GM23248 (cell line): ENCODE data around the gene ANKRD17. TPM values are rescaled to one million over a fixed set of nuclear protein-coding genes. Genes with fewer than 3 reads are reported as not detected.

Experiments used
- DNase-seq: peaks from one replicate; pipeline ENCODE4 v3.0.0-alpha.2; 2015
- H2AFZ ChIP-seq: fragments of 200-600 bp; sonication (generic); 2 replicates; pipeline ENCODE4 v1.6.1; 2016; ENCODE audit warnings: antibody characterized with exemption
- H3F3A ChIP-seq: fragments of 200-600 bp; sonication (generic); 2 replicates; pipeline ENCODE4 v1.6.1; 2016; ENCODE audit warnings: mild to moderate bottlenecking, antibody characterized with exemption, mixed run types; ENCODE audit not compliant: insufficient read depth
- H3K27ac ChIP-seq: fragments of 200-600 bp; sonication (generic); 2 replicates; pipeline ENCODE4 v1.5.1; 2016; ENCODE audit warnings: mild to moderate bottlenecking
- H3K27me3 ChIP-seq: fragments of 200-600 bp; sonication (generic); replicated peaks from 2 replicates; pipeline ENCODE4 v1.6.1; 2016; ENCODE audit warnings: mild to moderate bottlenecking; ENCODE audit not compliant: insufficient read depth
- H3K36me3 ChIP-seq: fragments of 200-600 bp; sonication (generic); 2 replicates; pipeline ENCODE4 v1.6.1; 2016; ENCODE audit warnings: low read depth, mild to moderate bottlenecking
- H3K4me1 ChIP-seq: fragments of 200-600 bp; sonication (generic); 2 replicates; pipeline ENCODE4 v1.6.1; 2016; ENCODE audit warnings: mild to moderate bottlenecking; ENCODE audit not compliant: insufficient read depth
- H3K4me2 ChIP-seq: fragments of 200-600 bp; sonication (generic); one replicate; pipeline ENCODE4 v1.6.1; 2016; ENCODE audit warnings: mild to moderate bottlenecking; ENCODE audit not compliant: unreplicated experiment
- H3K4me3 ChIP-seq: fragments of 200-600 bp; sonication (generic); 2 replicates; pipeline ENCODE4 v1.5.1; 2016; ENCODE audit warnings: mild to moderate bottlenecking
- H3K79me2 ChIP-seq: fragments of 200-600 bp; sonication (generic); 2 replicates; pipeline ENCODE4 v1.6.1; 2016; ENCODE audit warnings: mild to moderate bottlenecking; ENCODE audit not compliant: insufficient read depth
- H3K9ac ChIP-seq: fragments of 200-600 bp; sonication (generic); 2 replicates; pipeline ENCODE4 v1.6.1; 2016; ENCODE audit warnings: mild to moderate bottlenecking
- H3K9me2 ChIP-seq: fragments of 200-600 bp; sonication (generic); 2 replicates; pipeline ENCODE4 v1.6.1; 2016; ENCODE audit warnings: mixed run types, mild to moderate bottlenecking, moderate library complexity; ENCODE audit not compliant: insufficient read depth
- H3K9me3 ChIP-seq: fragments of 200-600 bp; sonication (generic); one replicate; pipeline ENCODE4 v1.6.1; 2017; ENCODE audit warnings: low read depth
- H4K20me1 ChIP-seq: fragments of 200-600 bp; sonication (generic); 2 replicates; pipeline ENCODE4 v1.6.0; 2016; ENCODE audit not compliant: insufficient read depth
- EZH2 ChIP-seq: fragments of 200-600 bp; sonication (generic); IDR thresholded peaks from 2 replicates; pipeline ENCODE4 v1.6.1; 2018; ENCODE audit warnings: antibody characterized with exemption, mild to moderate bottlenecking; ENCODE audit not compliant: insufficient read depth, poor library complexity, severe bottlenecking
- EZH2phosphoT487 ChIP-seq: fragments of 200-600 bp; sonication (generic); IDR thresholded peaks from 2 replicates; pipeline ENCODE4 v1.6.1; 2018; ENCODE audit warnings: antibody characterized with exemption, moderate library complexity, mild to moderate bottlenecking, low read depth; ENCODE audit not compliant: insufficient read depth
- WGBS, 2 experiments: methylation state at CpG; one replicate each; pipeline ENCODE4 v1.1.6; 2015 to 2017; ENCODE audit warnings: low lambda C conversion rate in 2 of 2, low coverage in 1 of 2; ENCODE audit errors: missing lambda C conversion rate in 2 of 2; 5-methylcytosine and 5-hydroxymethylcytosine counted together
- in situ Hi-C: fragments of 300-500 bp; cut with MboI; formaldehyde crosslinking; loops from 2 replicates; pipeline ENCODE4 v1.15.0; 2020
- polyA plus RNA-seq: library from polyadenylated mRNA; unstranded; fragments of >200 nt; fragmentation: Nextera tagmentation; extraction: Ambion mirVana; gene quantifications from 2 replicates; pipeline ENCODE4 v1.2.1, GENCODE V29; 2016
- total RNA-seq: library from RNA; depleted of rRNA; stranded (reverse); fragments of >200 nt; shearing (Covaris generic); gene quantifications from 2 replicates; pipeline ENCODE4 v1.2.3, GENCODE V29; 2014

Gene ANKRD17
- total and polyA plus RNA-seq, 2 experiments from 2014 or later = 22.7 to 34.8 TPM

DNA sequence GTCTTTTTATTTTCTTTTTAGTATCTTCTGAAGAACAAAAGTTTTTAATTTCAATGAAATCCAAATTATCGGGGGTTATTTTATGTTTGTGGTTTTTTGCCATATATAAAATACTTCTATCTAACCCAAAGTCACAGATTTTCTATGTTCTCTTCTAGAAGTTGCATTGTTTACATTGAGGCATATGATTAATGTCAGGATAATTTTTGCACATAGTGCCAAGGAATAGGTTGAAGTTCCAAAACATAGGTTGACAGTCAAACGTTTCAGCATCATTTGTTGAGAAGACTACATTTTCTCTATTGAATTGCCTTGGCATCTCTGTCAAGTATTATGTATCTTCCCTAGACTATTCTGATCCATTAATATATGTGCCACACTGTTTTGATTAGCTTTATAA lies 64.5 kb downstream of the ANKRD17 start:
- Histone ChIP-seq H3K9me2 (no peaks in the 10 kb centered on the region), H2AFZ (no peak overlapping the region), H3K4me2 (no peak overlapping the region), H3K27me3 (no peaks in the 10 kb centered on the region), H3K36me3 (no peaks in the 10 kb centered on the region), H3K4me3 (no peak overlapping the region), H4K20me1 (no peaks in the 10 kb centered on the region; the same call in none of the 2 replicates), H3K9ac (no peak overlapping the region), H3F3A (peaks cover 5% of the 10 kb centered on the region; the same call in 1 of the 2 replicates), H3K27ac (no peak overlapping the region), H3K79me2 (peaks cover 100% of the 10 kb centered on the region), H3K9me3 (no peaks in the 10 kb centered on the region), H3K4me1 (peaks cover 21% of the 10 kb centered on the region)
- in situ Hi-C loops = no loop called here
- WGBS, 2 experiments = 66 to 70% methylated on average over 2 of the region's 2 CpGs
- no peak for DNase-seq
- TF ChIP-seq EZH2phosphoT487 (no peak), EZH2 (no peak)

DNA sequence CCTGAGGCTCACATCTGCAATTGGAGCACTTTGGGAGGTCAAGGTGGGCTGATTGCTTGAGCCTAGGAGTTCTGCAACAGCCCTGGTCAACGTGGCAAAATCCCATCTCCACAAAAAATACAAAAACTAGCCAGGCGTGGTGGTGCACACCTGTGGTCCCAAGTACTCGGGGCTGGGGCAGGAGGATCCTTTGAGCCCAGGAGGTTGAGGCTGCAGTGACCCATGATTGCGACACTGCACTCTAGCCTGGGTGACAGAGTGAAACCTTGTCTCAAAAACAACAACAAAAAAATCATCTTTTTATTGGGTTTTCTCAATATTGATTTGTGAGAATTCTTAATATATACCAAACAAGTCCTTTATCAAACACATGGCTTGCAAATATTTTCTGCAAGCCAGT lies 64.9 kb downstream of the ANKRD17 start:
- Histone ChIP-seq H3K4me1 (peaks cover 17% of the 10 kb centered on the region), H3K9ac (no peak overlapping the region), H3K79me2 (peaks cover 100% of the 10 kb centered on the region), H3K27ac (no peak overlapping the region), H4K20me1 (no peaks in the 10 kb centered on the region; the same call in 1 of the 2 replicates), H3K9me3 (no peaks in the 10 kb centered on the region), H3K36me3 (no peaks in the 10 kb centered on the region), H3K9me2 (no peaks in the 10 kb centered on the region), H3K27me3 (no peaks in the 10 kb centered on the region), H3K4me3 (no peak overlapping the region), H3K4me2 (no peak overlapping the region), H3F3A (peaks cover 5% of the 10 kb centered on the region; the same call in 1 of the 2 replicates), H2AFZ (no peak overlapping the region)
- 93 to 99% methylated on average over 4 of the region's 4 CpGs for WGBS, 2 experiments
- in situ Hi-C loops = no loop called here
- no peak for TF ChIP-seq EZH2phosphoT487
- no peak for TF ChIP-seq EZH2
- no peak for DNase-seq

DNA sequence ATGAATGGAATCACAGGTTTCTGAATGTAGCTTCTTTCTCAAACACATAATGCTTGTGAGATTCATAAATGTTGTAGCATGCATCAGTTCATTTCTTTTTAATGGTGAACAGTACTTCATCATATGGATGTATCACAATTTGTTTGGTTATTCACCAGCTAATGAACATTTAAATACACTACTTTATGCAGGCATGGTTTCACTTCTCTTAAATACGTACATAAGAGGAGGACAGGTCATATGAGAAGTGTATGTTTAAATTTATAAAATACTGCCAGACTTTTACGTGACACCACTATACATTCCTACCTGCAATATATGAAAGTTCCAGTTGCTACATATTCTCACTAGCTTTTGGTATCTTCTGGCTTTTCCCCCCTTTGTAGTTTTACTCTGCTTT lies 65.4 kb downstream of the ANKRD17 start:
- H3K4me3 ChIP-seq = no peak overlapping the region
- in situ Hi-C loops = no loop called here
- 95 to 100% methylated on average over 2 of the region's 2 CpGs for WGBS, 2 experiments
- H3K9ac ChIP-seq = no peak overlapping the region
- DNase-seq = no peak
- no peaks in the 10 kb centered on the region for H3K9me2 ChIP-seq
- peaks cover 5% of the 10 kb centered on the region; the same call in 1 of the 2 replicates for H3F3A ChIP-seq
- no peak overlapping the region for H2AFZ ChIP-seq
- H4K20me1 ChIP-seq = no peaks in the 10 kb centered on the region; the same call in 1 of the 2 replicates
- H3K4me1 ChIP-seq = peaks cover 12% of the 10 kb centered on the region
- no peak overlapping the region for H3K4me2 ChIP-seq
- no peaks in the 10 kb centered on the region for H3K27me3 ChIP-seq
- H3K27ac ChIP-seq = no peak overlapping the region
- H3K36me3 ChIP-seq = no peaks in the 10 kb centered on the region
- no peaks in the 10 kb centered on the region for H3K9me3 ChIP-seq
- TF ChIP-seq EZH2phosphoT487 = no peak
- TF ChIP-seq EZH2 = no peak
- H3K79me2 ChIP-seq = peaks cover 100% of the 10 kb centered on the region

- Histone ChIP-seq H2AFZ (no peak overlapping the region), H3K9ac (no peak overlapping the region), H3K36me3 (no peaks in the 10 kb centered on the region), H3K79me2 (peaks cover 100% of the 10 kb centered on the region), H3K4me2 (no peak overlapping the region), H3K27ac (no peak overlapping the region), H4K20me1 (no peaks in the 10 kb centered on the region), H3K4me3 (no peak overlapping the region), H3K9me3 (no peaks in the 10 kb centered on the region), H3K9me2 (no peaks in the 10 kb centered on the region), H3K4me1 (peaks cover 14% of the 10 kb centered on the region; the same call in 1 of the 2 replicates), H3K27me3 (no peaks in the 10 kb centered on the region), H3F3A (peaks cover 5% of the 10 kb centered on the region; the same call in 1 of the 2 replicates)
- in situ Hi-C loops = no loop called here
- WGBS, 2 experiments = 98% methylated on average over 9 of the region's 9 CpGs
- DNase-seq = no peak
- no peak for TF ChIP-seq EZH2
- no peak for TF ChIP-seq EZH2phosphoT487
These were observed 69.3 kb downstream of the ANKRD17 start for GRCh38 chr4:73189274-73189810.

DNA sequence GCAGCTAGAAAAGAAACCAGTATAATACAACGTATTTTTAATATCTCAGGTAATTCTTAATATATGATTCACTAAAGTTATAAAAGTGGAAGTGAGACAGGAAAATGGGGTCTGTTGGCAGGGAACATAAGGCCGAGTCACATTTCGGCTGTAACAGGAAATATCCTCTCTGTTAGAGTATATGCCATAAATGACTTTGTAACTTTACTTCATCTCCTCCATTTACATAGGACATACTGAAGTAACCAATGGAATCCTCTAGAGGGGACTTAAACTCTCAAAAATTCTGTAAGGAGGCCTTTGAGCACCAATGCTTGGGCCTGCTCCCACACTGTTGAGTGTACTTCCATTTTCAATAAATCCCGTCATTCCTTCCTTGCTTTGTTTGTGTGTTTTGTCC lies 71.3 kb downstream of the ANKRD17 start:
- Histone ChIP-seq H3K9me3 (no peaks in the 10 kb centered on the region), H3F3A (peaks cover 5% of the 10 kb centered on the region; the same call in 1 of the 2 replicates), H3K27me3 (no peaks in the 10 kb centered on the region), H3K9me2 (no peaks in the 10 kb centered on the region), H2AFZ (no peak overlapping the region), H3K79me2 (peaks cover 100% of the 10 kb centered on the region), H3K4me2 (no peak overlapping the region), H3K9ac (no peak overlapping the region), H4K20me1 (no peaks in the 10 kb centered on the region), H3K4me3 (no peak overlapping the region), H3K36me3 (no peaks in the 10 kb centered on the region), H3K4me1 (0 out of 2 replicates have a peak, but pooled peaks cover 9% of the 10 kb centered on the region), H3K27ac (no peak overlapping the region)
- 90 to 95% methylated on average over 4 of the region's 4 CpGs for WGBS, 2 experiments
- no peak for TF ChIP-seq EZH2phosphoT487
- no peak for TF ChIP-seq EZH2
- DNase-seq = peak; percentile 13
- in situ Hi-C loops = no loop called here
